KMS-11 (cell line): ENCODE results near the gene CD151.

ENCODE experiments used
- H2AFZ ChIP-seq: fragments of 200-600 bp; sonication (generic); 2 replicates; pipeline ENCODE4 v1.6.1; 2016; ENCODE audit warnings: antibody characterized with exemption, mixed run types, low read depth
- H3K27ac ChIP-seq: fragments of 200-600 bp; sonication (generic); 2 replicates; pipeline ENCODE4 v1.6.1; 2016; ENCODE audit warnings: mild to moderate bottlenecking, mixed run types
- H3K27me3 ChIP-seq: fragments of 200-600 bp; sonication (generic); 2 replicates; pipeline ENCODE4 v1.6.1; 2017; ENCODE audit warnings: mild to moderate bottlenecking, low read depth, mixed run types, moderate library complexity; ENCODE audit not compliant: insufficient read depth
- H3K36me3 ChIP-seq: fragments of 200-600 bp; sonication (generic); 2 replicates; pipeline ENCODE4 v1.6.1; 2017; ENCODE audit warnings: mild to moderate bottlenecking, mixed run types; ENCODE audit not compliant: insufficient read depth
- H3K4me1 ChIP-seq: fragments of 200-600 bp; sonication (generic); 2 replicates; pipeline ENCODE4 v1.6.1; 2016; ENCODE audit warnings: mild to moderate bottlenecking, low read depth, mixed run types; ENCODE audit not compliant: poor library complexity, severe bottlenecking
- H3K4me2 ChIP-seq: fragments of 200-600 bp; sonication (generic); 2 replicates; pipeline ENCODE4 v1.7.0; 2016; ENCODE audit warnings: mild to moderate bottlenecking, mixed run types
- H3K4me3 ChIP-seq: fragments of 200-600 bp; sonication (generic); IDR thresholded peaks from 2 replicates; pipeline ENCODE4 v1.6.1; 2017; ENCODE audit warnings: low read depth, low read length, mixed read lengths; ENCODE audit not compliant: insufficient read depth
- H3K79me2 ChIP-seq: fragments of 200-600 bp; sonication (generic); 2 replicates; pipeline ENCODE4 v1.6.1; 2016; ENCODE audit warnings: low read depth, mixed run types; ENCODE audit not compliant: insufficient read depth
- H3K9ac ChIP-seq: fragments of 200-600 bp; sonication (generic); 2 replicates; pipeline ENCODE4 v1.6.1; 2016; ENCODE audit warnings: mild to moderate bottlenecking, mixed run types
- H4K20me1 ChIP-seq: fragments of 200-600 bp; sonication (generic); 2 replicates; pipeline ENCODE4 v1.6.1; 2016; ENCODE audit warnings: mild to moderate bottlenecking, mixed run types; ENCODE audit not compliant: insufficient read depth
- CTCF ChIP-seq: fragments of 200-600 bp; sonication (generic); conservative IDR thresholded peaks from 2 replicates; pipeline ENCODE4 v1.6.1; 2017; ENCODE audit warnings: low read depth, mild to moderate bottlenecking, antibody characterized with exemption, low read length, moderate library complexity, mixed read lengths

CD151 gene

GRCh38 chr11:848380-848931, 15.7 kb downstream of the CD151 start:
- Histone ChIP-seq H3K4me1 (peaks cover 28% of the 10 kb centered on the region), H3K79me2 (no peaks in the 10 kb centered on the region), H3K9ac (no peak overlapping the region), H4K20me1 (no peaks in the 10 kb centered on the region), H2AFZ (0 out of 2 replicates have a peak overlapping the region, but pooled peaks have one; percentile 49), H3K27me3 (peaks cover 26% of the 10 kb centered on the region; the same call in 1 of the 2 replicates), H3K4me3 (no peak overlapping the region), H3K27ac (no peak overlapping the region), H3K36me3 (no peaks in the 10 kb centered on the region), H3K4me2 (peak overlapping the region; percentile 60)
- TF ChIP-seq CTCF: peak; percentile 79

DNA sequence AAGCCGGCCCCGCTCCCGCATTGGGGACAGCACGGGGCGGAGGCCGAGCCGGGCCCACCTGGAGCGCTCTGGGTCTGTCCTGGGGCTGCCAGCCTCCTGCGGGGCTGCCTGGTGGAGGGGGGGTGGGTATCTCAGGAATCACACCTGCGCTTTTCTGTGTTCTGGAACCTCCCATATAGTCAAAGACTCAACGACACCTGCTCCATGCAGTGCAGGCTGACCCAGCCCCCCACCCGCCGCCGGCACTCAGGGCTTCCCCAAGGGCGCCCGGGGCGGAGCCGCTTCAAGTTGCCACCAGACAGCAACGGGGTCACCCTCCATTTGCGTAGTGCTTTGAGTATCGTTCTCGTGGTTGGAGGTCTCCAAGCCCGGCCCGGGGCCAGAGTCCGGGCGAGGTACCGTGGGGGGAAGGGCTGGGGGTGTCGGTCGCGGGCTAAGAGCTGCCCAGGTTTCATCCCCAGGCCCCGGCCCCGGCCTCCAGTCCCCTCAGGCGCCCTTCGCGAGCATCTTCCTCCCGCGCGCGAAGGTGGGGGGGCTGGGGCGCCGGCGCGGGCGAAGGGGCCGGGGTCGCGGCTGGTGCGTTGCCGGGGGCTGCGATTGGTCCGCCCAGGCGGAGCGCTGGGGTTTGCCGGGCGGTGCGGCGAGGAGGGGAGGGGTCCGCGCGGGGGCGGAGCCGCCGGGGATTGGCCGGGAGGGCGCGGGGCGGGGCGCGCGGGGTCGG, 16.5 kb downstream of the CD151 start:
- peaks cover 22% of the 10 kb centered on the region for H3K4me1 ChIP-seq
- no peak overlapping the region for H3K9ac ChIP-seq
- no peaks in the 10 kb centered on the region for H3K79me2 ChIP-seq
- no peaks in the 10 kb centered on the region for H4K20me1 ChIP-seq
- no peaks in the 10 kb centered on the region for H3K36me3 ChIP-seq
- H3K27ac ChIP-seq: no peak overlapping the region
- no peak for TF ChIP-seq CTCF
- peak overlapping the region; percentile 60 for H3K4me2 ChIP-seq
- no peak overlapping the region for H3K4me3 ChIP-seq
- H3K27me3 ChIP-seq: peaks cover 26% of the 10 kb centered on the region; the same call in 1 of the 2 replicates
- peak overlapping the region; percentile 49; the same call in 1 of the 2 replicates for H2AFZ ChIP-seq

GRCh38 chr11:849951-850774, 17.4 kb downstream of the CD151 start:
- Histone ChIP-seq H3K4me3 (no peak overlapping the region), H3K27ac (no peak overlapping the region), H2AFZ (no peak overlapping the region), H4K20me1 (no peaks in the 10 kb centered on the region), H3K79me2 (no peaks in the 10 kb centered on the region), H3K4me2 (no peak overlapping the region), H3K36me3 (no peaks in the 10 kb centered on the region), H3K9ac (no peak overlapping the region), H3K27me3 (peaks cover 26% of the 10 kb centered on the region; the same call in 1 of the 2 replicates), H3K4me1 (peaks cover 13% of the 10 kb centered on the region)
- no peak for TF ChIP-seq CTCF

GRCh38 chr11:850775-851763, 18.3 kb downstream of the CD151 start:
- Histone ChIP-seq H3K79me2 (no peaks in the 10 kb centered on the region), H3K36me3 (no peaks in the 10 kb centered on the region), H3K4me3 (no peak overlapping the region), H3K9ac (no peak overlapping the region), H3K27ac (no peak overlapping the region), H2AFZ (no peak overlapping the region), H3K4me2 (no peak overlapping the region), H3K27me3 (peaks cover 22% of the 10 kb centered on the region; the same call in 1 of the 2 replicates), H4K20me1 (no peaks in the 10 kb centered on the region), H3K4me1 (peaks cover 13% of the 10 kb centered on the region)
- 0 out of 2 replicates have a peak, but pooled peaks have one; percentile 23 for TF ChIP-seq CTCF
